Superior temporal gyrus (tissue), 1 donor: ENCODE results near the gene IQSEC3.

ENCODE experiments used
- DNase-seq: peaks from one replicate; pipeline ENCODE4 v3.0.0-alpha.2; 2016; ENCODE audit errors: extremely low spot score

IQSEC3 gene

GRCh38 chr12:163406-163986, 96.9 kb downstream of the IQSEC3 start:
- DNase-seq = no peak

DNA sequence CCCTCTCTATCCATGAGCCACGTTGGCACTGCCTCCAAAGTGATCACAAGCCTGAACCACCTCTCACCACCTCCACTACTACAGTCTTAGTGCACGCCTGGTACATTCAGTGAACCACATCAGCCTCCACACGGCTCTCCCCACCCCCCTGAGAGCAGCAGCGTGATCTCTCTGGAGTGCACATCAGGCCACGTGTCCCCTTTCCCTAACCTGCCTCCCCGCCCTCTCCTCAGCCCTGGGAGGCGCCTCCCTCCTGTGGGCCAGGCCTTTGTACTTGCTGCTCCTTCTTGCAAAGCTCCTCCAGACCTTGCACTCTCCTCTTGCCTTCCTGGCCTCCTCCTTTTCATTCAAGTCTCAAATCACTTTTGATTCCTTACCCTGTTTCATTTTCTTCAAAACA, 97.6 kb downstream of the IQSEC3 start:
- no peak for DNase-seq

DNA sequence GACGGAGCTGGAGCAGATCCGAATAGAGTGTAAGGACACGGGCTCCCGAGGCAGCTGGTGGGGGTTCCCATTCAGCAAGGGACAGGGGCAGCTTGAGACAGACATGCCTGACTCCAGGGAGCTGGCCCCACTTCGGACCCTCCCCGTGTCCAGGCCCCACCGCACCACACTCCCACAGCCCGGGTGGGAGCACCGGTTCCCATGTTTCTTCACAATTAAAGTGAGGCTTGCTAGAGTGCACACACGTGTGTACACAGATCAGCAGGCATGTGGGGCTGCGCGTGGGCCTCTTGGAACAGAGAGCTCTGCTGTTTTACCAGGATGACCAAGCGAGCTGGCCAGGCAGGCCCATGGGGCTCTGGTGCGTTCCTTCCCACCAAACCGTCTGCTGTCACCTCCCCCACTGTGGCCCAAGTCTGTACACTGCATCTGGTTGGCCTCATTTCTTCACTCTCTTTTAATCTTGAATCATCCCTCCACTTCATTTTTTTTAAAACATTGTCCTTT, 99.3 kb downstream of the IQSEC3 start:
- no peak for DNase-seq

DNA sequence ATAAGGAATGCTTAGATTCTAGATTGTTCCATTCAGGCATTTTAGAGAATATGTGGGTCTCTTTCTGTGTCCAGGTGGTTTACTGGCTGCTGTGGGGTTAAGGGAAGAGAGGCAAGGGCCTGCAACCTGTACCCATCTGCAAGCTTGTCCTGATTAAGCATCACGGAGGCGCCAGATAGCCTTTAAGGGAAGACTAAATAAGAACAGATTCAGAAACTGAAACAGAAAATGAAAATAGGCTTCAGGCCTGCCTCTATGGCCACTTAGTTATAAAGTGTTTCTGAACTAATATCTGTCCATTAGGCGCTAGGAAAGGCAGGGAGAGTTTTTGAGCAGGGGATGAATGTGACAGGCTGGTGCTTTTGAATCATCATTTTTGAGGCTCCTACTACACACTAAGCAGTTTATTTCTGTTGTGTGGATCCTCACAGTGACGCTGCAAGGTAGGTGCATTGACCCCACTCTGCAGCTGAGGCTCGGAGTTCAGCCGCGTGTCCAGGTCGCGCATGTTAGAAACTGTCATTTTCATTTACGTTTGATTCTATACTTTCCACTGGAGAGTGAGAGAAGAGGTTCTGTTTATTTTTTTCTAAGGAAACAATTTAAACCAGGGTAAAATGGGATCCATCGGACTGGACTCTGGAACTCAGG, 100.0 kb downstream of the IQSEC3 start:
- no peak for DNase-seq

DNA sequence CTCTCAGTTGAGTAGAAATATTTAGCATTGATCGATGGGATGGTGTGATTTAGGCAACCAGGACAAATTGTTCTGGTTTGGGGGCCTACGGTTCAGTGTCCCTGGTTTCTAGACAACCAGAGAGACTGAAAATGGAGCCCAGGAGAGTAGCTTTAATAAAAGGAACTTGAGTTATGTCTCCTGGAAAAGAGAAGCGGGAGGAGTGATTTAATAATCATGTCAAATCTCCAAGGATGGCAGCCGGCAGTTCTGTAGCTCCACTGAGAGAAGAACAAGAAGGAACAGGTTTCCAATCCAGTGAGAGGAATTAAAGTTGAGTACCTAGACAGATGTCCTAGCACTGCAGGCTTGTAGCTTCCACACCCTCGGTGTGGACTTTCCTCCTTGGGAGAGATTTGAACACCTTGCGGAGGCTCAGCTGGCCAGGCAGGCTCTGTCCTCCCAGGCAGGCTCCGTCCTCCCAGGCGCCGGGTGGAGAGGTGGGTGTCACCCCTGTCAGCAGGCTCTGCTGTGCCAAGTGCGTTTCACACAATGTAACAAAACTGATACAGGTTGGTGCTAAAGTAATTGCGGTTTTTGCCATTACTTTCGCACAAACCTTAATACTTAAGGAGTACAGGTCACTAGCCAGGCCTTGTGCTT, 101.5 kb downstream of the IQSEC3 start:
- DNase-seq = no peak

GRCh38 chr12:168763-169525, 102.4 kb downstream of the IQSEC3 start:
- DNase-seq = no peak

DNA sequence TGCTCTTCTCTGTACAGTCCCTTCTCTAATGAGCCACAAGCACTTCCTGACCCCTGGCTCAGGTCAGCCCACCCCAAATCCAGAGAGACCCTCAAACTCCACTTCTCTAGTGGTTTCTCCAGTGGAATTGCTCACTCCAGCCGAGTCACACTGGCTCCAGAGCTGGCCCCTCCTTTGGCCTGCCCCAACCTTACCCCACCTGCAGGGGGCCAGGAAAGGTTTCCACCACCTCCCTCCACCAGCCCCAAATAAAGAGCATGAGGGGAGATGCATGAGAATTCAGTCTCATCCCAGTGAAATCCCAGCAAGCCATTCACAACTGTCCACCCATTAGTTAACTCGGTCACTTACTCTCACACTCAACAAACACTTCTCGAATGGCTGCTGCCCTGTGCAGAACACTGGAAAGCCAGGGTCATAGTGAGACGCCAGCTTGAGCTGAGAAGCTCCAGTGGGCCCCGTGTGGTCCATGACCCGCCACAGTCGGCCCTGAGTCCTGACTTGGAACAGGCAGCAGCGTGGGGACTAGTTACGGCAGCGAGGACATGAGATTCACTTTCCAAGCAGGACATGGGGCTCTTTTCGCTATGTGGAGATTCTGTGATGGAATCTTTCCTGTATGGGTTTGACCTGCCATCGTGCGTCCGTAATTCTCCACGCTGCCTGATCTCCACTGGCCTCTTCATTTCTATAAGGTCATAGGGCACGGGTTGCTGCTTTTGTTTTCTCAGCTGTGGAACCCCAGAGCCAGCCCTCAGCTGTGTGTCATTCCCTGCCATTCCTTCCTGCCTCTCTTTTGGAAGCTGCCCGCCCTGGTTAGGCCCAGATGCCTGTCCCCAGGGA, 103.2 kb downstream of the IQSEC3 start:
- no peak for DNase-seq

DNA sequence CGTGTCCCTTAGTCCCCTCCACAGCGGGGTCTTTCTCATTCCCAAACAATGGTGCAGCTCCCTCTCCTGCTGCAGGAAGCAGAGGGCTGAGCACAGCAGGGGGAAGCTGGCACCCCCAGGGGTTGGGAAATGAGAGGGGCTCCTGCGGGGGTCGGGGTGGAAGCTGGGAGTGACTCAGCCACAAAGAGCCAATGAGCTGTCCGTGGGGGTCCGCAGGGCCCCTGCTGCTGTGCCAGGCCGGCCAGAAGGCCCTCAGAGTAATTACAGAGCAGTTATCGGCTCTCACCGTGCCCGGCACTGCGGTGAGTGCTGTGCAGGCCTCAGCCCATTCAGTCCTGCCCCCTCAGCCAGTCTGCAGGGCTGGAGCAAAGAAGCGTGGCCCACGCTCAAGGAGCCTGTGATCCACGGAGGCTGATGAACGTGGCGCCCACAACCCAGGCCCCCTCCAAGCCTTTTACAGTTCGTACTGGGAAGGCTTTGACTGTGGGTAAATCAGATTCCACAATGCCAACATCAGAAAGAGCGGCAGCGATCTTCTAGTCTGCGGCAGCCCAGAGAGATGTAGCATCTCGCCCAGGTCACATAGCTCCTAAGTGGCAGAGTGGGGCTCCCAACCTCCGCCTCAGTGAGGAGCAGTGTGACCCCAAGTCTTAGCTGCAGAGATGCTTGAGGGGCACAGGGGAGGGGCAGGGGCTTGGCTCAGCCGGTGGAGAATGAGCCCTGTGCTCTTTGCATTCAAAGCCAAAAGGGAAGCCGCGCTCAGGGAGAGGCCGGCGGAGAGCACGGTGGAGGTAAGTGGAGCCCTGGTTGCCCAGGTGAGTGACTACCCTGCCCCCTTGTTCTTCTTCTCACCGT, 104.0 kb downstream of the IQSEC3 start:
- DNase-seq = no peak

- no peak for DNase-seq
Measured at GRCh38 chr12:171276-171675, 104.7 kb downstream of the IQSEC3 start.

DNA sequence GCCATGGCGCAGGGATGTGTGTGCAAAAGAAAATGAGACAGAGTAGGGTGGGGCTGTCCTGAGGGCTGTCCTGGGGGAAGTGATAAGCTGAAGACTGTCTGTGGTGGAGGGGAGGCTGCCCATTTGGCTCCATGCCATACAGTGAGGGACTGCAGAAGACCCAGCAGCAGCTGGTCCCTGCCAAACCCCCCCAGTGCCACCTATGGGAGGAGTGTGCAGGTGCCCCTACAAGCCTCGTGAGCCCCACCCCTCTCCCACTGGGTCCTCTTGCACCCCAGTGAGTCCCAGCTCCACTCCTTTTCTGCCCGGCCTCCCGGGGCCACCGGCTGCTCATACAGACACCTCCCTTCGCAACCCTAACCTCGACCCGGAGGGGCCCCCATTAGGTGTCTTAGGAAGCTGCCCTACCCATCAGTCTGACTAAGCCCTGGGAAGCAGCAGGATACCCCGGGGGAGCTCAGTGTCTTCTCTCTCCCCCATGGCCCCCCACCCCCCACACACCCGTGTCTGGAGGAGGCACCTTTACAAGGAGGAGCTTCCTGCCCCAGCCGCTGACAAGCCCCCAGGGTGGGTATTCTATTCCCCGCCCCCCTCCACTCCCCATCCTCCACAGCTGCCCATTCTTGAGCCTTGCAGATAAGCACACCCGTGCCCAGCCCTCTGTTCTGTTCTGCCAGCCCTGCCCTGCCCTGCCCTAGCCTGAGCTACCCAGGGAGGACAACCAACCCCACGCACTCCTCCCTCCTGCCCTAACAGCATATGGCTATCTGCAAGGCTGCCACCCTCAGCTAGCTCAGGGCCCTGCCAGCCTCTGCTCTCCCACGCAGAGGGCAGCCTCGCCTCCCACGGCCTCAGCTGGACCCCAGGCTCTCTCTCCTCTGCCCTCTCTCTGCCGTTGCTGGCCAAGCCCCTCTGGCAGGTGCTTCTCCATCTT, 105.4 kb downstream of the IQSEC3 start:
- DNase-seq = no peak

GRCh38 chr12:172732-173161, 106.2 kb downstream of the IQSEC3 start:
- DNase-seq = no peak

DNA sequence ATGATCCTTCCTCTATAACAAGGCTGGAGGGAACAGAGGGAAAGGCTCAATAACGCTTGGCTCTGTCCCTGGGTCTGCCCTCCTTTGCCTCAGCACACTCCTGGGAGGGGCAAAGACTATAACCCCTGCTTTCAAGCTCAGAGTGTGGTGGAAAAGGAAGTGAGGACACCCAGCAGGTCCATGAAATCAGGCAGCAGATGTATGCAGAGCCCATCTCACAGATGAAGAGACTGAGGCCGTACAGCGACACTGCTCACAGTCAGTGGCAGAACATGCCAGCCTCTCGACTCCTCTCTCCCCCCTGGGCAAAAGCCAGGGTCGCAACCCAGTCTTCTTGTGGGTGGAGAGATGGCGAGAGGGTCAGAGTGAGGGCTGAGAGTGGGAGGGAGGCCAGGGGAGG, 107.6 kb downstream of the IQSEC3 start:
- no peak for DNase-seq

DNA sequence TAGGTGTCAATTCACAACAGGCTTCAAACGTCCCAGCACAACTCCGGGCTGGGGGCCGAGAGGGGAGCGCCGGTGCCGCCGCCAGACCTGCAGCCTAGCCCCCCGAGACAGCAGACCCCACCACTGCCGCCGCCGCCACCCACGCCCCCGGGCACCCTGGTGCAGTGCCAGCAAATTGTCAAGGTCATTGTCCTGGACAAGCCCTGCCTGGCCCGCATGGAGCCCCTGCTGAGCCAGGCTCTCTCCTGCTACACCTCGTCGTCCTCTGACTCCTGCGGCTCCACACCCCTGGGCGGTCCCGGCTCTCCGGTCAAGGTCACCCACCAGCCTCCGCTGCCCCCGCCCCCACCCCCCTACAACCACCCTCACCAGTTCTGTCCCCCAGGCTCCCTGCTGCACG, 108.0 kb downstream of the IQSEC3 start:
- no peak for DNase-seq

GRCh38 chr12:175250-175649, 108.7 kb downstream of the IQSEC3 start:
- no peak for DNase-seq

- no peak for DNase-seq
Measured at GRCh38 chr12:175759-176158, 109.2 kb downstream of the IQSEC3 start.

DNA sequence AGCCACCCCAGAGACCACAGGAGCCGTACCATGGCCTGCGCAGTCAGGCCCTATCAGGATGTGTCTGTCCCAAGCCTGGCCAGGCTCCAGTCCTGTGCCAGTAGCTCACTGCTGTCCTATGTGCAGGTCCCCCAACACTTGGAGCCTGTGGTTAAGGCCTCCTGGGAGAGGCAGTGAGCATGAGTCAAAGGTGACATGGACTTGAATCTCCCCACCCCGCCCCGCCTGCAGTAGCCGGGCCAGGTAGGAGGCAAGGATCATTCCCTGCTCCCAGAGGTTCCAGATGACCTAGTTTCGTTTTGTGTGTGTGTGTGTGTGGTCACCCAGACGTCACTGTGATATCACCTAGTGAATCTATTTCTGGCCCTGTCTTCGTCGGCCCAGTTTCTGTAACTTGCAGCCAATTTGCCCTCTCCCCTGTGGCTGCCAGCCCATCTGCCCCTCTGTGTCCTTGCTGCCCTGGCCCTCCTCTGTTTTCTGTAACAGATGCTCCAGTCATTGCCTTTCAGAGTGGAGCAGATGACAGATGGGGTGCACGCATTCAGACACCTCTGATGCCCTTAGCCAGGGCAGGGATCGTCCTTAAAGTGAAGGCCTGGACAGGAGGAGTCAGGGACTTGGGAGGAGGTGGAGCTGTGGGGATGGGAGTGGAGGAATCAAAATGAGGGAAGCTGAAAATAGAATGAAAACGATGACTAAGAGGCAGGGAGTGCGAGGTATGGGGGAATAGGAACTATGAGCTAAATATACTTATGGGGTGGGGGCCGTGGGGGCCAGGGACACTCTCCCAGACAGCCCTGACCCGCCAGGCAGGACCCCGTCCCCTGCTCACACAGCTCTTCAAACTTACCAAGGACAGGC, 110.0 kb downstream of the IQSEC3 start:
- no peak for DNase-seq

DNA sequence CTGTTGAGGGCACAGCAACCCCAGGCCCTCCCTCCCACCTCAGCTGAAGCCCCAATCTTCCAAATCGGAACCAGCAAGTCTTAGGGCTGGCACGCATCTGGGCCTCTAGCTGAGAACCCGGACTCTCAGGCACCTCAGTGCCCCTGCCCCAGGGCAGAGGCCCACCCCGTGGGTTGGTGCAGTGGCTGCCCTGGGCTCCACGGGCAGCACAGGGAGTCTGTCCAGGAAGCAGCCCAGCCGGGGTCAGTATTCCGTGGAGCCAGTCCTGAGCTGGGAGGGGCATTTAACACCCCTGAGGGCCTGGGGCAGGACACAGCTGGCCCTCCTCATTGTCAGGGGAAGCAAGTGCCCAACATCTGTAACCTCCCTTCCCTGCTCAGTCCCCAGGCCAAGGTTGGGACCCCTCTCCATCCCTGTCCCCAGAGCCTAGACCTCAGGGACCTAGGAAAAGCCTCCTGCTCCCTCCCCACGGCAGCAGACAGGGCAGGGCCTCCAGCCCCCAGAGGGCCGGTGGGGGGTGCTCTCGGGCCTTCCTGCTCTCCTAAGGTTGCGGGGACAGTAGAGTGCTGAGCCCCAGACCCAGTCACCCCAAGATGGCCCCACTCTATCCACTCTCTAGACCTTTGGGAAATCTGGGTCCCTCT, 110.9 kb downstream of the IQSEC3 start:
- DNase-seq = no peak
